Adrenal gland (tissue), 12 donors: Measurements from ENCODE around the gene HMGB1. TPM values are rescaled to one million over a fixed set of nuclear protein-coding genes. Genes with fewer than 3 reads are reported as not detected.

Experiments
- DNase-seq, 7 donors: peaks; one replicate each; pipeline ENCODE4 v3.0.0-alpha.2; 2019 to 2020
- H3K27ac ChIP-seq, 5 donors: fragments of 200-600 bp; sonication (generic) in 4 of 5; 1 replicate in 3 of 5; 2 replicates in 2 of 5; pipeline versions ENCODE4 v1.5.1 to v1.8.0; 2016 to 2020; ENCODE audit warnings: mild to moderate bottlenecking in 1 of 5
- H3K27me3 ChIP-seq: fragments of 200-600 bp; 2 replicates; pipeline ENCODE4 v1.8.0; 2021
- H3K36me3 ChIP-seq, 2 donors: fragments of 200-600 bp; replicated peaks in 1 of 2; 1 replicate in 1 of 2; 2 replicates in 1 of 2; pipeline versions ENCODE4 v1.5.1 to v1.8.0; 2018 to 2022
- H3K4me1 ChIP-seq, 2 donors: fragments of 200-600 bp; replicated peaks in 1 of 2; 1 replicate in 1 of 2; 2 replicates in 1 of 2; pipeline versions ENCODE4 v1.5.1 to v1.8.0; 2018 to 2021
- H3K4me3 ChIP-seq, 4 donors: fragments of 200-600 bp; sonication (generic) in 3 of 4; one replicate each; pipeline ENCODE4 v1.5.1; 2016 to 2018
- H3K9me3 ChIP-seq, 3 donors: fragments of 200-600 bp; sonication (generic) in 1 of 3; replicated peaks in 1 of 3; 1 replicate in 2 of 3; 2 replicates in 1 of 3; pipeline versions ENCODE4 v1.5.1 to v1.8.0; 2016 to 2021
- CTCF ChIP-seq, 6 experiments: fragments of 450-650 bp in 4 of 6; fragments of 200-600 bp in 2 of 6; sonication (generic) in 1 of 6; IDR thresholded peaks; 1 replicate in 5 of 6; 2 replicates in 1 of 6; pipeline versions ENCODE4 v1.5.1 to v1.8.0; 2016 to 2021; ENCODE audit warnings: antibody characterized with exemption in 6 of 6, mild to moderate bottlenecking in 2 of 6, moderate library complexity in 1 of 6
- POLR2A ChIP-seq, 2 donors: fragments of 450-650 bp; IDR thresholded peaks; one replicate each; pipeline ENCODE4 v1.6.1; 2017; ENCODE audit warnings: antibody characterized with exemption in 2 of 2, mild to moderate bottlenecking in 2 of 2, moderate library complexity in 1 of 2
- WGBS, 4 donors: extraction: QIAGEN DNeasy Blood & Tissue Kit in 2 of 4; methylation state at CpG; one replicate each; pipeline versions ENCODE4 v1.1.5 to v1.1.7; 2013 to 2017; 5-methylcytosine and 5-hydroxymethylcytosine counted together
- intact Hi-C, 2 donors: fragments of 100-400 bp; cut with DNase I; formaldehyde crosslinking; loops; one replicate each; pipeline versions ENCODE4 v1.14.1 to v1.15.0; 2022 to 2023
- polyA plus RNA-seq, 3 donors: library from polyadenylated mRNA; stranded (reverse); fragments of 200-250 nt in 2 of 3; fragments of 350-450 nt in 1 of 3; fragmentation: Illumina TruSeq in 1 of 3; extraction: RNeasy Lipid Tissue Mini Kit (QIAGEN cat#74804) in 1 of 3; gene quantifications; one replicate each; pipeline ENCODE4 v1.2.3, GENCODE V29; 2013 to 2014
- total RNA-seq, 9 donors: library from RNA; depleted of rRNA in 4 of 9; stranded (reverse); fragments of >200 nt in 4 of 9; fragments of 120-200 nt in 1 of 9; fragmentation: NEBNext Ultra II Directional in 1 of 9; extraction: Animal tissue kit (Norgen Biotek cat#: 25700) in 1 of 9; gene quantifications; one replicate each; pipeline versions ENCODE4 v1.1.0 to v1.2.4, GENCODE V29; 2013 to 2023
- donor health status: healthy with polysubstance abuse.
- donor health status: Bipolar disorder and iron deficiency.
- donor health status: DM: yes; HTN: yes; CAD: no.
- donor health status: DM: no; HTN: no; CAD: no.
- donor health status: DM: no; HTN: no; CAD: no.
- donor health status: DM: yes; HTN: yes; CAD: no.

Gene HMGB1
- total and polyA plus RNA-seq, 12 donors, result 106 to 342 (median 241) TPM

GRCh38 chr13:30429721-30430694, 35.7 kb downstream of the HMGB1 start:
- intact Hi-C loops, result no loop called here
- no peaks in the 10 kb centered on the region for H3K9me3 ChIP-seq
- H3K4me3 ChIP-seq, result no peak overlapping the region
- H3K27ac ChIP-seq, result peak overlapping the region in 1 of 5 donors; percentile 52
- no peaks in the 10 kb centered on the region for H3K36me3 ChIP-seq
- peaks cover 0 to 6% of the 10 kb centered on the region in 2 donors for H3K4me1 ChIP-seq
- H3K27me3 ChIP-seq, result no peaks in the 10 kb centered on the region
- no peak for TF ChIP-seq POLR2A (IDR thresholded peaks at IDR 0.05)
- no peak for TF ChIP-seq CTCF (IDR thresholded peaks at IDR 0.05)
- peak in 4 of 7 donors; percentile 44 to 64 (median 54) for DNase-seq
- 34 to 45% (median 36%) methylated on average over 6 of the region's 6 CpGs for WGBS, 4 donors

- intact Hi-C loops, result no loop called here
- Histone ChIP-seq H3K36me3 (no peaks in the 10 kb centered on the region), H3K27me3 (no peaks in the 10 kb centered on the region), H3K27ac (no peak overlapping the region), H3K9me3 (no peaks in the 10 kb centered on the region), H3K4me1 (peaks cover 0 to 6% of the 10 kb centered on the region in 2 donors), H3K4me3 (no peak overlapping the region)
- 90 to 94% (median 91%) methylated on average over 3 of the region's 3 CpGs for WGBS, 4 donors
- DNase-seq, result no peak
- no peak for TF ChIP-seq CTCF (IDR thresholded peaks at IDR 0.05)
- TF ChIP-seq POLR2A (IDR thresholded peaks at IDR 0.05), result no peak
Observed at GRCh38 chr13:30429235-30429634, 36.5 kb downstream of the HMGB1 start.

GRCh38 chr13:30423891-30424290, 41.8 kb downstream of the HMGB1 start:
- 86 to 96% (median 92%) methylated on average over 3 of the region's 3 CpGs for WGBS, 4 donors
- Histone ChIP-seq H3K27me3 (no peaks in the 10 kb centered on the region), H3K4me1 (peaks cover 5 to 9% of the 10 kb centered on the region in 2 donors), H3K27ac (no peak overlapping the region), H3K9me3 (no peaks in the 10 kb centered on the region), H3K4me3 (no peak overlapping the region), H3K36me3 (no peaks in the 10 kb centered on the region)
- intact Hi-C loops, result no loop called here
- no peak for TF ChIP-seq POLR2A (IDR thresholded peaks at IDR 0.05)
- no peak for TF ChIP-seq CTCF (IDR thresholded peaks at IDR 0.05)
- no peak for DNase-seq

- peak; percentile 70 to 85 (median 82) for DNase-seq
- Histone ChIP-seq H3K9me3 (no peaks in the 10 kb centered on the region), H3K27ac (peak within 1 kb of the TSS; percentile 84 to 95 (median 92)), H3K36me3 (no peaks in the 10 kb centered on the region), H3K27me3 (no peaks in the 10 kb centered on the region), H3K4me3 (peak within 1 kb of the TSS in 3 of 4 donors; percentile 27 to 65 (median 55)), H3K4me1 (peaks cover 5 to 9% of the 10 kb centered on the region in 2 donors)
- TF ChIP-seq CTCF (IDR thresholded peaks at IDR 0.05), result no peak
- peak; percentile 76 to 87 for TF ChIP-seq POLR2A (IDR thresholded peaks at IDR 0.05)
- intact Hi-C loops, result no loop called here
- 0 to 2% (median 1%) methylated on average over 19 to 57 of the region's 57 CpGs for whole genome bisulfite sequencing, 4 donors
Observed at GRCh38 chr13:30422054-30422839, 43.5 kb downstream of the HMGB1 start, which contains the start of gene UBE2L5. TSS of gene UBE2L5 (plus strand) at chr13:30422493. CDS start at chr13:30427991, 5,498 bp downstream.
